CD4-positive, alpha-beta memory T cell (primary cell): ENCODE results near the gene PLTP. TPM values are rescaled to one million over a fixed set of nuclear protein-coding genes. Genes with fewer than 3 reads are reported as not detected.

Experiments used
- CTCF ChIA-PET: fragments of 350-600 bp; sonication (Branson Sonifier 250); formaldehyde crosslinking; loops from one replicate; lab custom pipeline; 2021; ENCODE audit warnings: inconsistent platforms; ENCODE audit not compliant: partially characterized antibody; lab: Charles Lee
- POLR2A ChIA-PET: fragments of 350-600 bp; sonication (Branson Sonifier 250); formaldehyde crosslinking; loops from one replicate; lab custom pipeline; 2021; ENCODE audit not compliant: partially characterized antibody; lab: Charles Lee
- DNase-seq, 5 donors: peaks; one replicate each; pipeline versions ENCODE4 v3.0.0 to v3.0.0-alpha.2; 2020 to 2022; ENCODE audit warnings: mixed read lengths in 1 of 5
- H3K27ac ChIP-seq: one replicate; pipeline ENCODE4 v1.7.0; 2013; ENCODE audit warnings: low read depth, low read length
- H3K27me3 ChIP-seq: 2 replicates; pipeline ENCODE4 v1.7.0; 2013; ENCODE audit warnings: mild to moderate bottlenecking, low read length, moderate library complexity; ENCODE audit not compliant: insufficient read depth
- H3K36me3 ChIP-seq: 2 replicates; pipeline ENCODE4 v1.7.0; 2013; ENCODE audit warnings: mild to moderate bottlenecking, low read length, moderate library complexity; ENCODE audit not compliant: insufficient read depth
- H3K4me1 ChIP-seq: 2 replicates; pipeline ENCODE4 v1.7.0; 2013; ENCODE audit warnings: mild to moderate bottlenecking, low read length, moderate library complexity; ENCODE audit not compliant: insufficient read depth
- H3K4me3 ChIP-seq, 2 donors: one replicate each; pipeline ENCODE4 v1.7.0; 2013; ENCODE audit warnings: low read length in 2 of 2, mild to moderate bottlenecking in 1 of 2
- H3K9me3 ChIP-seq, 2 donors: one replicate each; pipeline ENCODE4 v1.7.0; 2013; ENCODE audit warnings: low read length in 2 of 2, control low read depth in 1 of 2; ENCODE audit not compliant: control insufficient read depth in 1 of 2
- H3K27ac Mint-ChIP-seq, 7 donors: one replicate each; pipeline ENCODE4 v1.8.0; 2020 to 2021; ENCODE audit warnings: mixed read lengths in 7 of 7, mild to moderate bottlenecking in 6 of 7, inconsistent platforms in 3 of 7, moderate library complexity in 3 of 7
- H3K27me3 Mint-ChIP-seq, 2 donors: one replicate each; pipeline ENCODE4 v1.8.0; 2020 to 2021; ENCODE audit warnings: mixed read lengths in 2 of 2
- H3K36me3 Mint-ChIP-seq, 2 donors: one replicate each; pipeline ENCODE4 v1.8.0; 2020 to 2021; ENCODE audit warnings: mixed read lengths in 2 of 2, inconsistent platforms in 1 of 2, mild to moderate bottlenecking in 1 of 2
- H3K4me1 Mint-ChIP-seq, 4 donors: one replicate each; pipeline ENCODE4 v1.8.0; 2020 to 2021; ENCODE audit warnings: mixed read lengths in 4 of 4, mild to moderate bottlenecking in 1 of 4
- H3K4me3 Mint-ChIP-seq, 8 donors: one replicate each; pipeline ENCODE4 v1.8.0; 2020 to 2021; ENCODE audit warnings: mixed read lengths in 8 of 8, mild to moderate bottlenecking in 7 of 8, moderate library complexity in 6 of 8, inconsistent platforms in 3 of 8
- H3K9me3 Mint-ChIP-seq, 8 donors: one replicate each; pipeline ENCODE4 v1.8.0; 2020 to 2021; ENCODE audit warnings: mixed read lengths in 8 of 8, mild to moderate bottlenecking in 5 of 8, inconsistent platforms in 3 of 8, moderate library complexity in 1 of 8
- intact Hi-C: fragments of 100-400 bp; cut with micrococcal nuclease; formaldehyde crosslinking; loops from one replicate; pipeline ENCODE4 v1.15.1; 2023
- polyA plus RNA-seq, 2 donors: library from polyadenylated mRNA; unstranded; fragments of 300-500 nt; fragmentation: Illumina TruSeq; gene quantifications; one replicate each; pipeline ENCODE4 v1.2.3, GENCODE V29; 2021
- total RNA-seq, 2 experiments: library from RNA; stranded (reverse); gene quantifications; one replicate each; pipeline ENCODE4 v1.2.3, GENCODE V29; 2021

PLTP gene
- total and polyA plus RNA-seq, 4 experiments from 2014 or later: 0.19 to 0.69 (median 0.29) TPM; not detected in 1

DNA sequence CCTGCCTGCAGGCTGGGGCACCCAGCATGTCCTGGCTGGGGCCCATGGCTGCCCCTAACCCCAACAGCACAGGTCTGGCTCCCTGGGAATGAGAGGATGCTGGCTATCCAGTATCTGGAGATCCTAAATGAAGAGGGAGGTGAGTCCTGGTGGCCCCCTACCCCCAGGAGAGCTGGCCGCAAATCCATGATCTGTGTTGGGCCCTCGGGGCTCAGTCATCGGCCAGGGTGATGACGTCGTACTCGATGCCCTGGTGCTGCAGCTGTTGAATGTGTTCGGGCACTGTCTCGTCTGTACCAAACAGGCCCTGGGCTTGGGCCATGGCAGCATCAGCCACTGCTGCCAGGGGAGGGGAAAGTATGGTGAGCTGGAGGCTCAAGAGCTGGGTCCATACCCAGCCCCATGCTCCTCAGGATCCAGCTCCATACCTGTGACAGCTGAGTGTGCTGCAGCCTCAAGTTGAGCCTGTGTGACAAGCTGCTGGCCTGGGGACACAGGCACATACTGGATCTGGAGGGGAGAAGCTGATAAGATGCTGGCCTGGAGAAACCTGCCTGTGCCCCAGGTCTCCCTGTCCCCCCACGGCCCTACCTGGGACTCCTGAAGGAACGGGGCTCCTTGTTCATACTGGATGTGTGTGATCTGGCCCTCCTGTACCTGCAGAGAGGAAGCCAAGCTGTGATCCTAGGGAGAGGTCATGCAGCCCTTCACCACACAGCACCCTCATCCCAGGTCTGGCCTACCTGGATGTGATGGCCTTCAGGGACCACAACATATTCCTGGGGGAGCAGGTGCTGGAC is 37.0 kb upstream of the PLTP start:
- H3K4me3 Mint-ChIP-seq: no peak overlapping the region

DNA sequence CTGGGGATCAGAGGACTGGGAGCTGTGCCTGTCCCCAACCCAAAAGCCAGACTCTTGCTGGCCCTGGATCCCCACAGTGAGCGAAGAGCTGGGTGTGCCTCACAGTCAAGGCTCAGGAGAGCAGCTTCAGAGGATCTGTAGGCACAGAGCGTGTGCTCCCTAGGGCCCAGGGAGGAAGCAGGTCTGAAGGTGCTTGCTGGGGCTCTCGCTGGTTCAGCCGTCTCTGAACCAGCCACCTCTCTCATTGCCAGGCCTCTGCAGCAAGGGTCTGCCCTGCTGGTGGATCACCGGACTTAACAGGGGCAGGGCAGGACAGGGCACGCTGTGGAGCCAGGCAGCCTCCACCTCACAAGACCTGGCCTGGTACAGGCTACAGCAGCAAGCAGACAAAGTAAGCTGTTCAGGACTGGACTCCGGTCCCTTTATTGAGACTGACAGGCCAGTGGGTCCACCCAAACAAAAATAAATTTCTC is 36.3 kb upstream of the PLTP start:
- POLR2A ChIA-PET: interaction anchor here (0.9 to 13.3 kb wide), 5 partner anchors 12 to 149 kb away, joined by 3 to 175 read pairs (median 58); partner anchors contain the start of genes PCIF1, ZNF335 and ZSWIM3

More for the DNA sequence above, 37.0 kb upstream of the PLTP start:
- Histone ChIP-seq H3K27ac (no peak overlapping the region), H3K36me3 (peaks cover 79% of the 10 kb centered on the region), H3K4me3 (no peak overlapping the region), H3K27me3 (no peaks in the 10 kb centered on the region), H3K4me1 (peaks cover 8% of the 10 kb centered on the region), H3K9me3 (no peaks in the 10 kb centered on the region)
- no peaks in the 10 kb centered on the region for H3K27me3 Mint-ChIP-seq
- H3K9me3 Mint-ChIP-seq: no peaks in the 10 kb centered on the region
- intact Hi-C loops: no loop called here
- CTCF ChIA-PET: interaction anchor here (0.8 to 2.5 kb wide), 5 partner anchors 15 to 150 kb away, joined by 3 to 17 read pairs (median 4); no protein-coding TSS in a partner anchor
- peaks cover 39 to 78% of the 10 kb centered on the region in 2 donors for H3K36me3 Mint-ChIP-seq
- peaks cover 2 to 28% (median 19%) of the 10 kb centered on the region in 4 donors for H3K4me1 Mint-ChIP-seq
- peak overlapping the region in 6 of 7 donors; percentile 32 to 88 (median 78) for H3K27ac Mint-ChIP-seq
- no peak for DNase-seq
- POLR2A ChIA-PET: interaction anchor here (0.9 to 13.3 kb wide), 7 partner anchors 11 to 150 kb away, joined by 3 to 175 read pairs (median 5); partner anchors contain the start of genes PCIF1, ZNF335 and ZSWIM3

DNA sequence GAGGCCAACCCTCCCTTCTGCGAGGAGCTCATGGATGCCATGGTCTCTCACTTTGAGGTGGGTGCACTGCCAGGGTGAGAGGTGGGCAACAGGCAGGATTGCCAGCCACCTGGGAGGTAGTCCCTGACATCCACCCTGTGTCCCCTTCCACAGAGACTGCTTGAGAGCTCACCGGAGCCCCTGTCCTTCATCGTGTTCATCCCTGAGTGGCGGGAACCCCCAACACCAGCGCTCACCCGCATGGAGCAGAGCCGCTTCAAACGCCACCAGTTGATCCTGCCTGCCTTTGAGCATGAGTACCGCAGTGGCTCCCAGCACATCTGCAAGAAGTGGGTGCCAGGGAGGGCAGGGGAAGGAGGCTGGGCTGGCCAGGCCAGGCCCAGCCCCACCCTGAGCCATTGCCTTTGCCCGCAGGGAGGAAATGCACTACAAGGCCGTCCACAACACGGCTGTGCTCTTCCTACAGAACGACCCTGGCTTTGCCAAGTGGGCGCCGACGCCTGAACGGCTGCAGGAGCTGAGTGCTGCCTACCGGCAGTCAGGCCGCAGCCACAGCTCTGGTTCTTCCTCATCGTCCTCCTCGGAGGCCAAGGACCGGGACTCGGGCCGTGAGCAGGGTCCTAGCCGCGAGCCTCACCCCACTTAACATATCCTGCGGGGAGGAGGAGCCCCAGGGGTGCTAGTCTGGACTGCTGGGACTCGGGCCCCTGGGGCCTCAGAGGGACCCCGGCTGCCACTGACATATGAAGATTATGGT is 35.3 kb upstream of the PLTP start:
- H3K27ac Mint-ChIP-seq: peak overlapping the region in 2 of 7 donors; percentile 42 to 74
- H3K27me3 Mint-ChIP-seq: no peaks in the 10 kb centered on the region
- no peak for DNase-seq
- H3K4me1 ChIP-seq: peaks cover 8% of the 10 kb centered on the region
- H3K9me3 Mint-ChIP-seq: no peaks in the 10 kb centered on the region
- peaks cover 76% of the 10 kb centered on the region for H3K36me3 ChIP-seq
- ChIA-PET POLR2A (interaction anchor here (1.0 to 13.3 kb wide), 4 partner anchors 11 to 41 kb away, joined by 3 to 175 read pairs (median 100); partner anchors contain the start of genes PCIF1 and ZNF335), CTCF (interaction anchor here (2.5 kb wide), 1 partner anchor 22 kb away, joined by 17 read pairs; no protein-coding TSS in a partner anchor)
- H3K4me1 Mint-ChIP-seq: peaks cover 2 to 28% (median 19%) of the 10 kb centered on the region in 4 donors
- no peaks in the 10 kb centered on the region for H3K27me3 ChIP-seq
- H3K9me3 ChIP-seq: no peaks in the 10 kb centered on the region
- intact Hi-C loops: no loop called here
- no peak overlapping the region for H3K27ac ChIP-seq
- no peak overlapping the region for H3K4me3 Mint-ChIP-seq
- H3K36me3 Mint-ChIP-seq: peaks cover 46 to 86% of the 10 kb centered on the region in 2 donors
- no peak overlapping the region for H3K4me3 ChIP-seq

More for the DNA sequence above, 36.3 kb upstream of the PLTP start:
- Histone ChIP-seq H3K9me3 (no peaks in the 10 kb centered on the region), H3K27ac (no peak overlapping the region), H3K4me3 (no peak overlapping the region), H3K4me1 (peaks cover 8% of the 10 kb centered on the region), H3K27me3 (no peaks in the 10 kb centered on the region), H3K36me3 (peaks cover 79% of the 10 kb centered on the region)
- Mint-ChIP-seq H3K9me3 (no peaks in the 10 kb centered on the region), H3K27me3 (no peaks in the 10 kb centered on the region), H3K36me3 (peaks cover 42 to 82% of the 10 kb centered on the region in 2 donors), H3K4me3 (no peak overlapping the region), H3K27ac (peak overlapping the region in 3 of 7 donors; percentile 16 to 78 (median 63)), H3K4me1 (peaks cover 2 to 28% (median 20%) of the 10 kb centered on the region in 4 donors)
- no peak for DNase-seq
- intact Hi-C loops: no loop called here
- CTCF ChIA-PET: interaction anchor here (1.0 to 2.5 kb wide), 3 partner anchors 15 to 21 kb away, joined by 4 to 17 read pairs (median 4); no protein-coding TSS in a partner anchor

DNA sequence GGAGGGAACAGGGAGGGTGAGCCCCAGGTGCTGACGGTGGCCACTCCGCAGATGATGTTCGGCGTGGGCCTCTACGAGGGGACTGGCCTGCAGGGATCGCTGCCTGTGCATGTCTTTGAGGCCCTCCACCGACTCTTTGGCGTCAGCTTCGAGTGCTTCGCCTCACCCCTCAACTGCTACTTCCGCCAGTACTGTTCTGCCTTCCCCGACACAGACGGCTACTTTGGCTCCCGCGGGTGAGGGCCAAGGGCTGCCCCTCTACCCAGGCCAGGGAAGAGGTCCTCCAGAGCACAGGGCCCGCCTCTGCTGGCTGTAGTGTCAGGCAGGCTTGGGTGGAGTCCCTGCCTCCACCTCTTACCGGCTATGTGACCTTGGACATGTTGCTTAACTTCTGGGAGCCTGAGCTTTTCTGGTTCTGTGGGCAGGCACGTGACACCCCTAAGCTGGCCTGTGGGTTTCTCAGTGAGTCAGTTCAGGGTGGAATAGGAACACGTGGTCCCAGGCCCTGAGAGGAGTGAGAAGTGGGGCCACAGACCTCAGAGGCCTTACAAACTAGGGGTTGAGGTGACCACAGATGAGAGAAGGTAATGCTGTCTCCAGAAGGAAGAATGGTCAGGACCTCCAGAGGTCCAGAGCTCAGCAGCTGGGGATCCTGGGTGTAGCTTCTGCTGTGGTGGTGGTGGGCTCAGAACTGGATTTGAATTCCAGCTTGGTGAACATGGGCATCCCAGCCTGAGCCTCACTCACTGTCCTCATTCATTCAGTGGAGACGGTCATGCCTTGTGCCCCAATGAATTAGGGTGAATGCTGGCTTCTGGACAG is 34.4 kb upstream of the PLTP start:
- DNase-seq: peak in 3 of 5 donors; percentile 21 to 66 (median 30)
- POLR2A ChIA-PET: interaction anchor here (1.0 to 13.3 kb wide), 4 partner anchors 10 to 55 kb away, joined by 3 to 175 read pairs (median 100); partner anchors contain the start of genes CTSA, NEURL2, PCIF1 and ZNF335
- Mint-ChIP-seq H3K27ac (peak overlapping the region in 4 of 7 donors; percentile 48 to 74 (median 72)), H3K4me1 (peaks cover 2 to 22% (median 14%) of the 10 kb centered on the region in 4 donors), H3K36me3 (peaks cover 41 to 80% of the 10 kb centered on the region in 2 donors), H3K9me3 (no peaks in the 10 kb centered on the region), H3K27me3 (no peaks in the 10 kb centered on the region), H3K4me3 (no peak overlapping the region)
- H3K4me3 ChIP-seq: no peak overlapping the region
- H3K27me3 ChIP-seq: no peaks in the 10 kb centered on the region
- CTCF ChIA-PET: interaction anchor here (0.9 kb wide), 1 partner anchor 24 kb away, joined by 3 read pairs; no protein-coding TSS in a partner anchor
- H3K9me3 ChIP-seq: no peaks in the 10 kb centered on the region
- no peak overlapping the region for H3K27ac ChIP-seq
- peaks cover 3% of the 10 kb centered on the region for H3K4me1 ChIP-seq
- intact Hi-C loops: no loop called here
- peaks cover 71% of the 10 kb centered on the region for H3K36me3 ChIP-seq

DNA sequence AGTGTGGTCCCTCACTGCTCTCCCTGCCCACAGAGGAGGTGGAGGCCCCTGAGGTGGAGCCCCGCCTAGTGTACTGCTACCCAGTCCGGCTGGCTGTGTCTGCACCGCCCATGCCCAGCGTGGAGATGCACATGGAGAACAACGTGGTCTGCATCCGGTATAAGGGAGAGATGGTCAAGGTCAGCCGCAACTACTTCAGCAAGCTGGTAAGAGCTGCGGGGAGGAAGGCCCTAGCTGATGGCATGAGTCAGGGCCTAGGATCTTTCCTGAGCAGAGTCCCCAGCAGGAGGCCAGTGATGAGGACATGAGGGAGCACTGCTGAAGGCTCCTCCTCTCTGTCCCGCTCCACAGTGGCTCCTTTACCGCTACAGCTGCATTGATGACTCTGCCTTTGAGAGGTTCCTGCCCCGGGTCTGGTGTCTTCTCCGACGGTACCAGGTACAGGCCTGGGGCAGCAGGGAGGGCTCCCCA is 33.8 kb upstream of the PLTP start:
- CTCF ChIA-PET: interaction anchor here (0.9 kb wide), 1 partner anchor 25 kb away, joined by 3 read pairs; no protein-coding TSS in a partner anchor

More for the DNA sequence above, 33.8 kb upstream of the PLTP start:
- DNase-seq: no peak
- Histone ChIP-seq H3K27me3 (no peaks in the 10 kb centered on the region), H3K4me3 (no peak overlapping the region), H3K36me3 (peaks cover 71% of the 10 kb centered on the region), H3K9me3 (no peaks in the 10 kb centered on the region), H3K27ac (no peak overlapping the region), H3K4me1 (no peaks in the 10 kb centered on the region)
- Mint-ChIP-seq H3K9me3 (no peaks in the 10 kb centered on the region), H3K27me3 (no peaks in the 10 kb centered on the region), H3K27ac (peak overlapping the region in 4 of 7 donors; percentile 35 to 82 (median 74)), H3K36me3 (peaks cover 41 to 75% of the 10 kb centered on the region in 2 donors), H3K4me1 (peaks cover 2 to 21% (median 14%) of the 10 kb centered on the region in 4 donors), H3K4me3 (no peak overlapping the region)
- POLR2A ChIA-PET: interaction anchor here (1.0 to 13.3 kb wide), 4 partner anchors 9 to 55 kb away, joined by 3 to 175 read pairs (median 100); partner anchors contain the start of genes CTSA, NEURL2, PCIF1 and ZNF335
- intact Hi-C loops: no loop called here
